NCI-H2227 treated with DMSO at 0.1 percent for 48 hours (cell line): ENCODE measurements around the gene NOC3L.

Source experiments
- DNase-seq: peaks from one replicate; lab custom pipeline; 2025; lab: John Stamatoyannopoulos, UW

The NOC3L gene

GRCh38 chr10:94300042-94300441 is 62.7 kb downstream of the NOC3L start:
- DNase-seq: no peak

- no peak for DNase-seq
Observed at GRCh38 chr10:94299417-94299816, 63.3 kb downstream of the NOC3L start.

DNA sequence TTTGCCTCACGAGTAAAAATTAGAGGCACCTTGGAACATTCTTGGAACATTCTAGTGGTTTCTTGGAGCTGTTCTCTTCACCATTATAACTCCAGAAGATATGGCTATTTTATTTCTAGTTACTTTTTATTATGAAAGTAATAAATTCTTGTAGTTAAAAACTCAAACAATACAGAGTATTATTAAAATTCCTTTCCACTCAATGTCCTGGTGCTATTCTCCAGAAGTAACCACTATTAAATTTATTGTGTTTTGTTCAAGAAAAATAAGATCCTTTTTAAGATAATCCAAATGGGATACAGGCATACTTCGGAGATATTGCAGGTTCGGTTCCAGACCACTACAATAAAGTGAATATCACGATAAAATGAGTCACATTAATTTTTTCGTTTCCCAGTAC is 68.6 kb downstream of the NOC3L start:
- no peak for DNase-seq

- DNase-seq: no peak
Observed at GRCh38 chr10:94293354-94293753, 69.4 kb downstream of the NOC3L start.

- DNase-seq: no peak
Observed at GRCh38 chr10:94292434-94293090, 70.2 kb downstream of the NOC3L start.

DNA sequence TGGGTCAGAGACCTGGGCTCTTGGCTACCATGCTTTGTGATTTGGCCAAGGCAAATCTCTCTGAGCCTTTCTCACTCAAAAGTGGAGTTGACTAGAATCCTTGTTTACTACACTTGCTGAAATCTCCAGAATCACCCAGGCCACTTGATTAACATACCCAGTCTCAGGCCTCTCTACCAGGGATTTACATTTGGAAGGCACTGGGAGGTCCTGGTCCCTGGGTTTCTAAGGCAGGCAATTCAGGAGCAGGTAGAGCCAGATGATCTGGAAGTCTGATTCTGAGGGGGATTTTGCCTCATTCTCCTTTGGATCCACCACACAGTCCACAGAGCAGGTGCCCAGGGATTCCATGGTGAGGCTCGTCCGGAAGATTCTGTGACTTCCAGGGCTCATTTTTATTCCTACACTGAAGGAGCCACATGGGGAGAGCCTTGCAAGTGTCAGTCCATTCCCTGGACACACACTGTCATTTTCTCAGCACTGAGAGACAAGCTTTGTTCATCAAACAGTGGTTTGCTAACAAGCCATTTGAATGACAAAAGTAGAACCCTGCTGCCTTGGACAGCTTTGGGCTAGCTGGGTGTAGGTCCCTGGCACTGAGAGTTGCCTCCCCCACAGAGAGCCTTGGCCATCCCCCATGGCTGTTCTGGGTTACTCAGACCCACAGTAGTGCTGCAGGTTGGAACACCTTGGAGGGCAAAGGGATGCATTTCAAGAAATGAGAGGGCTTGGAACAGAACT is 74.2 kb downstream of the NOC3L start:
- no peak for DNase-seq

- DNase-seq: no peak
Observed at GRCh38 chr10:94287336-94287735, 75.4 kb downstream of the NOC3L start.

- no peak for DNase-seq
Observed at GRCh38 chr10:94286901-94287300, 75.8 kb downstream of the NOC3L start.

DNA sequence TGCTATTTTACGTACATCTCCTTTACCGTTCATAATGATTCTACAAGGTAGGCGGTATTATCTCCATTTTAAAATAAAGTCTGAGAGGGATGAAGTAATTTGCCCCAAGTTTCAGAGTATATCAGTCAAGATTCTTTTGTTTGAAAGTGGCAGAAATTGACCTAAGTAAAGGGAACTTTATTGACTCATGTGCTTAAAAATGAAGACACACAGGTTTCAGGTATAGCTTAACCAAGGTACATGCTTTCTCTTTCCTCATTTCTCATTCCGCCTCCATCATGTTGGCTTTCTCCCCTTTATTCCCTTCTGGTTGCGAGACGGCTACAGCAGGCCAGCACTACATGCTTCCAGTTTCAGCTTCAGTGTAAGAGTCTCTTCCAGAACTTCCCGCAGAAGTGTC is 77.5 kb downstream of the NOC3L start:
- no peak for DNase-seq
